Gastrocnemius medialis (tissue), 4 donors: ENCODE data around the gene KRTAP2-2. TPM values are rescaled to one million over a fixed set of nuclear protein-coding genes. Genes with fewer than 3 reads are reported as not detected.

Experiments
- ATAC-seq, 2 donors: fragments of 150-250 bp; one replicate each; pipeline ENCODE4 v1.9.1; 2016
- DNase-seq, 2 donors: peaks; one replicate each; pipeline ENCODE4 v3.0.0-alpha.2; 2019
- H3K27ac ChIP-seq, 4 donors: fragments of 200-600 bp; sonication (generic); 1 replicate in 1 of 4; 2 replicates in 3 of 4; pipeline ENCODE4 v1.5.1; 2016 to 2018; ENCODE audit warnings: mild to moderate bottlenecking in 2 of 4, moderate library complexity in 1 of 4
- H3K27me3 ChIP-seq, 3 donors: fragments of 200-600 bp; sonication (generic) in 2 of 3; 1 replicate in 1 of 3; 2 replicates in 2 of 3; pipeline versions ENCODE4 v1.5.1 to v1.6.0; 2016 to 2019; ENCODE audit warnings: mild to moderate bottlenecking in 1 of 3, moderate library complexity in 1 of 3
- H3K36me3 ChIP-seq, 2 donors: fragments of 200-600 bp; sonication (generic) in 1 of 2; one replicate each; pipeline ENCODE4 v1.5.1; 2017 to 2018
- H3K4me1 ChIP-seq, 2 donors: fragments of 200-600 bp; sonication (generic) in 1 of 2; one replicate each; pipeline ENCODE4 v1.5.1; 2016 to 2017; ENCODE audit warnings: mild to moderate bottlenecking in 2 of 2
- H3K4me3 ChIP-seq, 4 donors: fragments of 200-600 bp; sonication (generic) in 3 of 4; 1 replicate in 1 of 4; 2 replicates in 3 of 4; pipeline ENCODE4 v1.5.1; 2016 to 2019; ENCODE audit warnings: mild to moderate bottlenecking in 2 of 4
- H3K9me3 ChIP-seq, 3 donors: fragments of 200-600 bp; sonication (generic) in 2 of 3; 1 replicate in 1 of 3; 2 replicates in 2 of 3; pipeline ENCODE4 v1.5.1; 2016 to 2019
- CTCF ChIP-seq, 5 experiments: fragments of 450-650 bp in 3 of 5; fragments of 200-600 bp in 2 of 5; sonication (generic) in 2 of 5; IDR thresholded peaks in 4 of 5; conservative IDR thresholded peaks in 1 of 5; 1 replicate in 4 of 5; 2 replicates in 1 of 5; pipeline ENCODE4 v1.5.1; 2016 to 2019; ENCODE audit warnings: antibody characterized with exemption in 5 of 5, mild to moderate bottlenecking in 3 of 5, moderate library complexity in 3 of 5
- POLR2A ChIP-seq, 2 donors: fragments of 450-650 bp; IDR thresholded peaks; one replicate each; pipeline ENCODE4 v1.6.1; 2017; ENCODE audit warnings: antibody characterized with exemption in 2 of 2, mild to moderate bottlenecking in 2 of 2, moderate library complexity in 2 of 2
- in situ Hi-C, 4 donors: fragments of 200-750 bp; cut with MboI; loops; one replicate each; pipeline versions ENCODE4 v1.15.0 to v1.8.0; 2017; ENCODE audit warnings: low sequenced_read_pairs in 4 of 4
- intact Hi-C: fragments of 100-400 bp; cut with DNase I; formaldehyde crosslinking; loops from one replicate; pipeline ENCODE4 v1.15.1; 2023; ENCODE audit warnings: low total_unique reads
- total RNA-seq, 4 donors: library from RNA; depleted of rRNA; stranded (reverse); fragments of >200 nt; gene quantifications; one replicate each; pipeline versions ENCODE4 v1.1.0 to v1.2.3, GENCODE V29; 2016

The KRTAP2-2 gene
- total RNA-seq, 4 donors from 2014 or later, result not detected

- no peak for TF ChIP-seq CTCF (IDR thresholded peaks at IDR 0.05 in 4 of 5, conservative IDR thresholded peaks at IDR 0.05 in 1 of 5)
- TF ChIP-seq POLR2A (IDR thresholded peaks at IDR 0.05), result no peak
- intact Hi-C loops, result no loop called here
Observed at GRCh38 chr17:41009301-41009760, 45.7 kb downstream of the KRTAP2-2 start.

GRCh38 chr17:41008811-41009210, 46.2 kb downstream of the KRTAP2-2 start, which contains the start of gene KRTAP3-1:
TSS of gene KRTAP3-1 (minus strand) at chr17:41009128. CDS start at chr17:41009074, 54 bp downstream.
- no peak within 1 kb of the TSS for H3K4me3 ChIP-seq
- TF ChIP-seq POLR2A (IDR thresholded peaks at IDR 0.05) (no peak), CTCF (IDR thresholded peaks at IDR 0.05 in 4 of 5, conservative IDR thresholded peaks at IDR 0.05 in 1 of 5) (no peak)
- DNase-seq (no peak), ATAC-seq (no peak)
- H3K27ac ChIP-seq, result no peak within 1 kb of the TSS
- in situ Hi-C loops, result no loop called here
- H3K9me3 ChIP-seq, result no peaks in the 10 kb centered on the region
- H3K4me1 ChIP-seq, result peaks cover 7 to 8% of the 10 kb centered on the region in 2 donors
- no peaks in the 10 kb centered on the region for H3K36me3 ChIP-seq
- H3K27me3 ChIP-seq, result no peaks in the 10 kb centered on the region
- intact Hi-C loops, result no loop called here

More at GRCh38 chr17:41009301-41009760, 45.7 kb downstream of the KRTAP2-2 start:
- H3K36me3 ChIP-seq, result no peaks in the 10 kb centered on the region
- H3K27me3 ChIP-seq, result no peaks in the 10 kb centered on the region
- no peak overlapping the region for H3K4me3 ChIP-seq
- peaks cover 7 to 8% of the 10 kb centered on the region in 2 donors for H3K4me1 ChIP-seq
- in situ Hi-C loops, result no loop called here
- H3K9me3 ChIP-seq, result no peaks in the 10 kb centered on the region
- no peak for DNase-seq
- no peak for ATAC-seq
- H3K27ac ChIP-seq, result no peak overlapping the region

Other genes with a start within 250 kb of the KRTAP2-2 start
- 10 to 100 TPM in 2 of 4 donors, 1 to 10 TPM in 1, under 1 TPM in 1; 0.20 to 21.9 (median 9.4) TPM for gene KRT10, start 232.6 kb downstream of the KRTAP2-2 start, total RNA-seq
- not detected for gene KRT12, start 188.0 kb downstream of the KRTAP2-2 start, total RNA-seq
- 1 to 10 TPM in 1 of 4 donors, not detected in 3; 2.7 TPM for gene KRT20, start 170.0 kb downstream of the KRTAP2-2 start, total RNA-seq
- gene KRT23, start 117.6 kb downstream of the KRTAP2-2 start, total RNA-seq, result under 1 TPM in 1 of 4 donors, not detected in 3; 0.42 TPM
- gene KRT39, start 88.3 kb downstream of the KRTAP2-2 start, total RNA-seq, result not detected
- gene KRT40, start 70.9 kb downstream of the KRTAP2-2 start, total RNA-seq, result not detected
- gene KRTAP3-3, start 61.1 kb downstream of the KRTAP2-2 start, total RNA-seq, result not detected
- not detected for gene KRTAP3-2, start 55.3 kb downstream of the KRTAP2-2 start, total RNA-seq
- not detected for gene KRTAP3-1, start 46.1 kb downstream of the KRTAP2-2 start, total RNA-seq
- gene KRTAP1-5, start 28.0 kb downstream of the KRTAP2-2 start, total RNA-seq, result not detected
- not detected for gene KRTAP1-4, start 25.0 kb downstream of the KRTAP2-2 start, total RNA-seq
- not detected for gene KRTAP1-3, start 20.4 kb downstream of the KRTAP2-2 start, total RNA-seq
- gene KRTAP1-1, start 13.8 kb downstream of the KRTAP2-2 start, total RNA-seq, result not detected
- gene KRTAP2-1, start 7.9 kb downstream of the KRTAP2-2 start, total RNA-seq, result not detected
- not detected for gene KRTAP2-3, start 4.9 kb upstream of the KRTAP2-2 start, total RNA-seq
- gene KRTAP2-4, start 10.6 kb upstream of the KRTAP2-2 start, total RNA-seq, result not detected
- gene KRTAP4-7, start 28.9 kb upstream of the KRTAP2-2 start, total RNA-seq, result not detected
- gene KRTAP4-8, start 42.9 kb upstream of the KRTAP2-2 start, total RNA-seq, result not detected
- not detected for gene KRTAP4-16, start 47.0 kb upstream of the KRTAP2-2 start, total RNA-seq
- gene KRTAP4-9, start 50.2 kb upstream of the KRTAP2-2 start, total RNA-seq, result not detected
- not detected for gene KRTAP4-11, start 63.1 kb upstream of the KRTAP2-2 start, total RNA-seq
- not detected for gene KRTAP4-12, start 69.0 kb upstream of the KRTAP2-2 start, total RNA-seq
- gene KRTAP4-6, start 85.3 kb upstream of the KRTAP2-2 start, total RNA-seq, result not detected
- not detected for gene KRTAP4-5, start 94.6 kb upstream of the KRTAP2-2 start, total RNA-seq
- gene KRTAP4-4, start 105.5 kb upstream of the KRTAP2-2 start, total RNA-seq, result not detected
- gene KRTAP4-3, start 113.0 kb upstream of the KRTAP2-2 start, total RNA-seq, result not detected
- not detected for gene KRTAP4-2, start 123.0 kb upstream of the KRTAP2-2 start, total RNA-seq
- gene KRTAP4-1, start 129.7 kb upstream of the KRTAP2-2 start, total RNA-seq, result not detected
- not detected for gene KRTAP9-1, start 134.7 kb upstream of the KRTAP2-2 start, total RNA-seq
- not detected for gene KRTAP9-2, start 171.4 kb upstream of the KRTAP2-2 start, total RNA-seq
- gene KRTAP9-3, start 177.2 kb upstream of the KRTAP2-2 start, total RNA-seq, result not detected
- gene KRTAP9-8, start 182.8 kb upstream of the KRTAP2-2 start, total RNA-seq, result not detected
- gene KRTAP9-4, start 194.5 kb upstream of the KRTAP2-2 start, total RNA-seq, result not detected
- gene KRTAP9-9, start 200.2 kb upstream of the KRTAP2-2 start, total RNA-seq, result not detected
- gene KRTAP9-6, start 210.1 kb upstream of the KRTAP2-2 start, total RNA-seq, result not detected
- not detected for gene KRTAP9-7, start 220.5 kb upstream of the KRTAP2-2 start, total RNA-seq
- not detected for gene KRTAP29-1, start 247.6 kb upstream of the KRTAP2-2 start, total RNA-seq